ENCODE data around the gene LMX1A.

Gene LMX1A

DNA sequence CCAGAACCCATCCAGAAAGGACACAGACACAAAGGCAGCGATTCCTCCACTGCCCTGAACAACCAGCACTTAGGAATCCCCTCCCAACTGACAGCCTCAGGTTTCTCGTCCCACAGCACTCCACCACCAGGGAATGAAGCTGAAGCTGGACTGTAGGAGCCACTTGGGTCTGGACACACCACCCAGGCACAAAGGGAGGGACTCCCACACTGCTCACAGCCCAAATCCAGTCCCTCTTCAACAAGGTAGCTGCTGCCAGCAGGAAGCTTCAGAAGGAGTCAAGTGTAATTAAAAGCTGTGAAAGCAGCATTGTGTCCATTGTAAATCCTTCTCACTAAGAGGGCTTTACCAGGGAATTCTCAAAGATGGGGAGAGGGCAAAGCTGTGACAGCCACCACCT lies 29.0 kb downstream of the LMX1A start:
- Histone ChIP-seq H3K36me3 (ENCODE audit: control insufficient read depth in 4 of 4, insufficient read depth in 4 of 4, low read length in 3 of 4) (no peaks in the 10 kb centered on the region), H3K27me3 (replicated peaks in 2 of 5; ENCODE audit: control insufficient read depth in 4 of 5, insufficient read depth in 5 of 5, low read length in 4 of 5) (peaks cover 0 to 23% (median 4%) of the 10 kb centered on the region in 5 experiments), H3K9me3 (ENCODE audit: control extremely low read depth in 1 of 5, control insufficient read depth in 4 of 5, insufficient read depth in 2 of 5, low read depth in 1 of 5, low read length in 4 of 5) (no peaks in the 10 kb centered on the region), H3K4me3 (ENCODE audit: control insufficient read depth in 1 of 7, extremely low read depth in 1 of 7, insufficient read depth in 4 of 7, low read depth in 2 of 7, low read length in 6 of 7) (no peak overlapping the region), H3K27ac (ENCODE audit: insufficient read depth in 1 of 2, low read depth in 1 of 2, low read length in 2 of 2, poor library complexity in 1 of 2, severe bottlenecking in 2 of 2) (no peak overlapping the region), H3K4me1 (ENCODE audit: control extremely low read depth in 1 of 4, control insufficient read depth in 4 of 4, insufficient read depth in 4 of 4, low read length in 3 of 4) (no peaks in the 10 kb centered on the region)
- 100% methylated on average over 2 of the region's 2 CpGs for WGBS (ENCODE audit: insufficient coverage)
- CTCF ChIA-PET, result no interaction called here
- POLR2A ChIA-PET, result no interaction called here
- DNase-seq, result no peak

DNA sequence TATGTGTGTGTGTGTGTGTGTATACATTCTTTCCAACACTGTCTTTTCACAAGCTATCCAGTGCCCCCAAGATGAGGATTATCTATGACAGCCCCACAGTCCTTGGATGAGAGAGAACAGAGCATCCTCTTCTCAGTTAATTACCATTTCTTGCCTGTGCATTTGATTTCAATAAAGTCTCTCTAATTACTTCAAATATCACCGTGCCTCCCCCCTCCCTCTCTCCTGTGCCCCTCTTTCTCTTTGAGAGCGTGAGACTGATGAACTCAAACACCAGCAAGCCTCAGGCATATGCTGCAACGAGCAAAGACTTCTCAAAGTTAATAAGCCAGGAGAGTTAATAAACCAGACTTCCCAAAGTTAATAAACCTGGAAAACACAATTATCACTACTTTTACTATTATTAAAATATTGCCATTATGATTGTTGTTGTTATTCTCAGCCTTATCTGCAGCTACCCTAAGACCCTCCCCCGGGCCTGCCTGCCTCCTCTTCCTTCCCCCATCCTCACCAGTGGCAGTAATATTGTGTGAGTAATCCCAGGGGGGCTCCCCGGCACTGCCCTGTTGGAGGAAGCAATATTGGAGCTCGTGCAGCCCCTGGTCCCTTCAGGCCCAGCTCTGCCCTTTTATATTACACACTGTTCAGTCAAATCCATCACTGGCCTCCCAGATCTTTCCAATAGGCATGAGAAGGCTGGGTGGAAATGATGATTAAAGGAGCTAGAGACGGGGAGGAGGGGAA lies 30.9 kb downstream of the LMX1A start:
- Histone ChIP-seq H3K9me3 (ENCODE audit: control extremely low read depth in 1 of 5, control insufficient read depth in 4 of 5, insufficient read depth in 2 of 5, low read depth in 1 of 5, low read length in 4 of 5) (no peaks in the 10 kb centered on the region), H3K4me1 (ENCODE audit: control extremely low read depth in 1 of 4, control insufficient read depth in 4 of 4, insufficient read depth in 4 of 4, low read length in 3 of 4) (no peaks in the 10 kb centered on the region), H3K36me3 (ENCODE audit: control insufficient read depth in 4 of 4, insufficient read depth in 4 of 4, low read length in 3 of 4) (no peaks in the 10 kb centered on the region), H3K4me3 (ENCODE audit: control insufficient read depth in 1 of 7, extremely low read depth in 1 of 7, insufficient read depth in 4 of 7, low read depth in 2 of 7, low read length in 6 of 7) (no peak overlapping the region), H3K27ac (ENCODE audit: insufficient read depth in 1 of 2, low read depth in 1 of 2, low read length in 2 of 2, poor library complexity in 1 of 2, severe bottlenecking in 2 of 2) (no peak overlapping the region), H3K27me3 (replicated peaks in 2 of 5; ENCODE audit: control insufficient read depth in 4 of 5, insufficient read depth in 5 of 5, low read length in 4 of 5) (peaks cover 0 to 22% (median 4%) of the 10 kb centered on the region in 5 experiments)
- ChIA-PET POLR2A (no interaction called here), CTCF (interaction anchor here (1.0 to 1.2 kb wide), 2 partner anchors 10 to 14 kb away, joined by 3 to 4 read pairs; no protein-coding TSS in a partner anchor)
- WGBS (ENCODE audit: insufficient coverage), result 54% methylated on average over 2 of the region's 7 CpGs
- DNase-seq, result no peak

DNA sequence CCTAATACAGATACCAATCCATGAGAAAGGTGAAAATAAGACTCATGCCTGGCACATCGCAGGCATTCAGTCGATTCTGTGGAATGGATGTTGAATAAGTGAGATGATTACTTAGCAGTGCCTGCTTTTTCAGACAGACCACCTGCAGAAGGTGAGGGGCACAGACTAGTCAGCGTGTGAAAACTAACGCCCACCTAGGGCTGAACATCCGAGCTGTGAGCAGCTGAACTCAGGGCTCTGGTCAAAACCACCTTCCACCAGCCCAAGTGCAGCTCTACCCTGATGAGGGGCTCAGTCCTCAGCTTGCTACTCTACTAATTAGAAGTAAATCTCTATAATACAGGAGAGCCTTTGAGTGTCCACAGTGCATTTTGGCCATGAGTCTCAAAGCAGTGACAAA lies 32.5 kb downstream of the LMX1A start:
- Histone ChIP-seq H3K4me1 (ENCODE audit: control extremely low read depth in 1 of 4, control insufficient read depth in 4 of 4, insufficient read depth in 4 of 4, low read length in 3 of 4) (no peaks in the 10 kb centered on the region), H3K27me3 (replicated peaks in 2 of 5; ENCODE audit: control insufficient read depth in 4 of 5, insufficient read depth in 5 of 5, low read length in 4 of 5) (peaks cover 0 to 22% (median 4%) of the 10 kb centered on the region in 5 experiments), H3K27ac (ENCODE audit: insufficient read depth in 1 of 2, low read depth in 1 of 2, low read length in 2 of 2, poor library complexity in 1 of 2, severe bottlenecking in 2 of 2) (no peak overlapping the region), H3K4me3 (ENCODE audit: control insufficient read depth in 1 of 7, extremely low read depth in 1 of 7, insufficient read depth in 4 of 7, low read depth in 2 of 7, low read length in 6 of 7) (no peak overlapping the region), H3K36me3 (ENCODE audit: control insufficient read depth in 4 of 4, insufficient read depth in 4 of 4, low read length in 3 of 4) (no peaks in the 10 kb centered on the region), H3K9me3 (ENCODE audit: control extremely low read depth in 1 of 5, control insufficient read depth in 4 of 5, insufficient read depth in 2 of 5, low read depth in 1 of 5, low read length in 4 of 5) (no peaks in the 10 kb centered on the region)
- WGBS (ENCODE audit: insufficient coverage), result 59% methylated on average over 4 of the region's 5 CpGs
- ChIA-PET POLR2A (no interaction called here), CTCF (no interaction called here)
- no peak for DNase-seq

DNA sequence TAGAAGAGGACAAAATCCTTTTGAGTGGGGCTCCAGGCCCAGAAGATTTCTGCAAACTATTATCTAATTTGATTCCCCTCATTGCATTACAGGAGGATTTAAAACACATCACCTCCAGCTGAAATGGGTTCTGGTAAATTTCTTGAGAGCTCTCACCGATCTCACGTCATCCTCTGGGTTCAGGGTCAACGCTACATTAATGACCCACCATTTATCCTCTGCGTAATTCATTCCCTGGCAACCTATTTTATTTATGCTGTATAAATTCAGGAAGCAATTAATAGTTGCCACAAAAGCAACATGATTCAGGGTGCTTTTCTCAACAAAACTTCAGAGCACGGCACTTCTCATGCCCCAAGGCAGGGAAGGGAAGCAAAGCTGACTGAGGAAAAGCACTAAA lies 38.9 kb downstream of the LMX1A start:
- H3K27ac ChIP-seq (ENCODE audit: insufficient read depth in 1 of 2, low read depth in 1 of 2, low read length in 2 of 2, poor library complexity in 1 of 2, severe bottlenecking in 2 of 2), result no peak overlapping the region
- no peaks in the 10 kb centered on the region for H3K36me3 ChIP-seq (ENCODE audit: control insufficient read depth in 4 of 4, insufficient read depth in 4 of 4, low read length in 3 of 4)
- 60% methylated on average over 2 of the region's 5 CpGs for WGBS (ENCODE audit: insufficient coverage)
- DNase-seq, result no peak
- peaks cover 0 to 42% (median 2%) of the 10 kb centered on the region in 5 experiments for H3K27me3 ChIP-seq (replicated peaks in 2 of 5; ENCODE audit: control insufficient read depth in 4 of 5, insufficient read depth in 5 of 5, low read length in 4 of 5)
- H3K4me1 ChIP-seq (ENCODE audit: control extremely low read depth in 1 of 4, control insufficient read depth in 4 of 4, insufficient read depth in 4 of 4, low read length in 3 of 4), result no peaks in the 10 kb centered on the region
- H3K4me3 ChIP-seq (ENCODE audit: control insufficient read depth in 1 of 7, extremely low read depth in 1 of 7, insufficient read depth in 4 of 7, low read depth in 2 of 7, low read length in 6 of 7), result no peak overlapping the region
- CTCF ChIA-PET, result no interaction called here
- H3K9me3 ChIP-seq (ENCODE audit: control extremely low read depth in 1 of 5, control insufficient read depth in 4 of 5, insufficient read depth in 2 of 5, low read depth in 1 of 5, low read length in 4 of 5), result no peaks in the 10 kb centered on the region
- POLR2A ChIA-PET, result no interaction called here

DNA sequence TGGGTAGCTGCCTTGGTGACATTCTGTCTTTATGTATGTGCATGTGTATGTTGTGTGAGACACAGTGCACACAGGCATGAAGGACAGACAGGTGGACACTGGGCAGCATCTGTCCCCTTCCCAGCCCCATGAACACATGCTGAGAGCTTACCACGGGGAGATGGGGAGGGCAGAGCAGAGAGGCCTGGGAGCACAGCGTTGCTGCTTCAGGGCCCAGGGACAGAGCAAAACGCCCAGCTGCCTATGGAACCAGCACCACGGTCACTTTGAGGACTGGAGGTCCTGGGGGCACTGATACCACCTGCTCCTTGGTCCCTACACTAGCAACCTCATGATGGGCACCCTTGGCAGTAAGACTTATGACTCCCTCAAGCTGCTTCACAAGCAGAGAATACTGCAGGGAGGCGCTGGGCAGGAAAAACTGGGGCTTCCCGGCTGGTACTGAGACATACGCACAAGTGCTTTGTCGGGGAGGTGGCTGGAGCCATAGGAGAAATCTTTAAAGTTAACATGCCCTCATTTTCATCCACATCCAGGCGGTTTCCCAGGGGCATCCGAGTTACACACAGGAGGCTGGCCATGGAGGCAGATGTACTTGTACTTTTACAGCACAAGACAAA lies 40.3 kb downstream of the LMX1A start:
- peaks cover 0 to 4% (median 0%) of the 10 kb centered on the region in 5 experiments for H3K9me3 ChIP-seq (ENCODE audit: control extremely low read depth in 1 of 5, control insufficient read depth in 4 of 5, insufficient read depth in 2 of 5, low read depth in 1 of 5, low read length in 4 of 5)
- ChIA-PET POLR2A (no interaction called here), CTCF (interaction anchor here (1.1 kb wide), 1 partner anchor 9 kb away, joined by 4 read pairs; no protein-coding TSS in a partner anchor)
- H3K27me3 ChIP-seq (replicated peaks in 2 of 5; ENCODE audit: control insufficient read depth in 4 of 5, insufficient read depth in 5 of 5, low read length in 4 of 5), result peaks cover 0 to 42% (median 2%) of the 10 kb centered on the region in 5 experiments
- H3K27ac ChIP-seq (ENCODE audit: insufficient read depth in 1 of 2, low read depth in 1 of 2, low read length in 2 of 2, poor library complexity in 1 of 2, severe bottlenecking in 2 of 2), result no peak overlapping the region
- no peaks in the 10 kb centered on the region for H3K4me1 ChIP-seq (ENCODE audit: control extremely low read depth in 1 of 4, control insufficient read depth in 4 of 4, insufficient read depth in 4 of 4, low read length in 3 of 4)
- DNase-seq, result no peak
- H3K36me3 ChIP-seq (ENCODE audit: control insufficient read depth in 4 of 4, insufficient read depth in 4 of 4, low read length in 3 of 4), result no peaks in the 10 kb centered on the region
- 91% methylated on average over 7 of the region's 10 CpGs for WGBS (ENCODE audit: insufficient coverage)
- H3K4me3 ChIP-seq (ENCODE audit: control insufficient read depth in 1 of 7, extremely low read depth in 1 of 7, insufficient read depth in 4 of 7, low read depth in 2 of 7, low read length in 6 of 7), result no peak overlapping the region

DNA sequence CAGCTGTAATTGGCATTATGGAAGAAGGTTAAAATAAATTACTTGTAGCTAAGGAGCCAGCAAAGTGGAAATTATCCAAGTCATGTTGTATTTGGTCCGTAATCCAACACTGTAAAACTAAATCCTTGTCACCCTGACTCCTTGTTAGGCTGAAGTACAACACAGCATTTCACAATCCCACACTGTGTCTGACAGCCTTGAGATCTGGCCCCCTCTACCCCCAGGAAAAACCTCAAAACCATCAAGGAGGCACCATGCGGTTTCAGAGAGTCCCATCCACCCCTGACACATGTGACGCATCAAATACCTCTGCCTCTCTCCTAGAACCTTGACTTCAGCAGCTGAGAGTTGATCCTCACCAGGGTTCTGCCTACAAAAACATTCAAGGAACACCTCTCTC lies 41.0 kb downstream of the LMX1A start:
- H3K27me3 ChIP-seq (replicated peaks in 2 of 5; ENCODE audit: control insufficient read depth in 4 of 5, insufficient read depth in 5 of 5, low read length in 4 of 5), result peaks cover 0 to 42% (median 2%) of the 10 kb centered on the region in 5 experiments
- H3K27ac ChIP-seq (ENCODE audit: insufficient read depth in 1 of 2, low read depth in 1 of 2, low read length in 2 of 2, poor library complexity in 1 of 2, severe bottlenecking in 2 of 2), result no peak overlapping the region
- 92% methylated on average over 2 of the region's 3 CpGs for WGBS (ENCODE audit: insufficient coverage)
- no peak overlapping the region for H3K4me3 ChIP-seq (ENCODE audit: control insufficient read depth in 1 of 7, extremely low read depth in 1 of 7, insufficient read depth in 4 of 7, low read depth in 2 of 7, low read length in 6 of 7)
- H3K9me3 ChIP-seq (ENCODE audit: control extremely low read depth in 1 of 5, control insufficient read depth in 4 of 5, insufficient read depth in 2 of 5, low read depth in 1 of 5, low read length in 4 of 5), result peaks cover 0 to 4% (median 0%) of the 10 kb centered on the region in 5 experiments
- ChIA-PET POLR2A (no interaction called here), CTCF (interaction anchor here (1.1 kb wide), 1 partner anchor 10 kb away, joined by 4 read pairs; no protein-coding TSS in a partner anchor)
- no peaks in the 10 kb centered on the region for H3K4me1 ChIP-seq (ENCODE audit: control extremely low read depth in 1 of 4, control insufficient read depth in 4 of 4, insufficient read depth in 4 of 4, low read length in 3 of 4)
- DNase-seq, result no peak
- no peaks in the 10 kb centered on the region for H3K36me3 ChIP-seq (ENCODE audit: control insufficient read depth in 4 of 4, insufficient read depth in 4 of 4, low read length in 3 of 4)

DNA sequence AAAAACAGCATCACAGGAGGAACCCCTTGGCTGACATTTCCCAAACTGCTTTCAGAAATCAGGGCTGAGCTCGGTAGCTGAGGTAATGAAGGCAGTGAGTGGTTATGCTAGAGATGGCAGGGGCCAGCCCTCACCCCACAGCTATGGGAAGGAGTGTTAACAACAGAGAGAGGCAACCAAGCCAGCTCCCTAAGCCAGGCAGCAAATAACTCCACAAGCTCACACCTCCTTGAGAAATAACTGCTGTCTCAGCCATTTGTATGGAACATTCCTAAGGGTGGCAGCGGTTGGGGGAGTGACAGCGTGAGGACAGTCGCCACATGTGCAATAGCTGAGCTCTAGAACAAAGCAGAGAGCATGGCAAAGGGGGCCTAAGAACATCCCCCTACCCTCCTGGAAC lies 42.6 kb downstream of the LMX1A start:
- Histone ChIP-seq H3K27me3 (replicated peaks in 2 of 5; ENCODE audit: control insufficient read depth in 4 of 5, insufficient read depth in 5 of 5, low read length in 4 of 5) (peaks cover 0 to 45% (median 2%) of the 10 kb centered on the region in 5 experiments), H3K9me3 (ENCODE audit: control extremely low read depth in 1 of 5, control insufficient read depth in 4 of 5, insufficient read depth in 2 of 5, low read depth in 1 of 5, low read length in 4 of 5) (peaks cover 0 to 4% (median 0%) of the 10 kb centered on the region in 5 experiments), H3K27ac (ENCODE audit: insufficient read depth in 1 of 2, low read depth in 1 of 2, low read length in 2 of 2, poor library complexity in 1 of 2, severe bottlenecking in 2 of 2) (no peak overlapping the region), H3K4me3 (ENCODE audit: control insufficient read depth in 1 of 7, extremely low read depth in 1 of 7, insufficient read depth in 4 of 7, low read depth in 2 of 7, low read length in 6 of 7) (no peak overlapping the region), H3K36me3 (ENCODE audit: control insufficient read depth in 4 of 4, insufficient read depth in 4 of 4, low read length in 3 of 4) (no peaks in the 10 kb centered on the region), H3K4me1 (ENCODE audit: control extremely low read depth in 1 of 4, control insufficient read depth in 4 of 4, insufficient read depth in 4 of 4, low read length in 3 of 4) (no peaks in the 10 kb centered on the region)
- ChIA-PET POLR2A (no interaction called here), CTCF (no interaction called here)
- WGBS (ENCODE audit: insufficient coverage), result 53% methylated on average over 3 of the region's 4 CpGs
- DNase-seq, result no peak

All from common myeloid progenitor, CD34-positive (primary cell).